HG03103 (cell line): ENCODE results near the gene HABP4.

Source experiments
- ATAC-seq: cut with Tn5 transposase; IDR thresholded peaks from one replicate; pipeline ENCODE4 v1.9.1; 2021; ENCODE audit warnings: low read depth; ENCODE audit not compliant: unreplicated experiment

Gene HABP4

DNA sequence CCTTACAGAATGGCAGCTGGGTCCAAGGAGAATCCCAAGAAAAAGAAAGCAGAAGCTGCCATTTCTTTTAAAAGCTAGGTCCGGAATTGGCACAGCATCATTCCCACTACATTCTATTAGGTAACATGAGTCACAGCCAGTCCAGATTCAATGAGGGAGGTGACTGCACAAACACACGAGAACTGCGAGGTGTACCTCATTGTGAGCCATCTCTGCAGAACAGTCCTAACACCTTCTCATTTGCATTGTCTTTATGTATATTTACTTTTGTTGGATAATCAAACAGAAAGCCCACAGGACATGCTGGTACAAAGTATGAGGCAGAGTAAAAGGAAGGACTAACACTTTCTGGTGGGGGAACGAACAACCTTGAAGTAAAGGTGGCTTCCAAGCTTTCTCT, 14.6 kb upstream of the HABP4 start:
- no peak for ATAC-seq

DNA sequence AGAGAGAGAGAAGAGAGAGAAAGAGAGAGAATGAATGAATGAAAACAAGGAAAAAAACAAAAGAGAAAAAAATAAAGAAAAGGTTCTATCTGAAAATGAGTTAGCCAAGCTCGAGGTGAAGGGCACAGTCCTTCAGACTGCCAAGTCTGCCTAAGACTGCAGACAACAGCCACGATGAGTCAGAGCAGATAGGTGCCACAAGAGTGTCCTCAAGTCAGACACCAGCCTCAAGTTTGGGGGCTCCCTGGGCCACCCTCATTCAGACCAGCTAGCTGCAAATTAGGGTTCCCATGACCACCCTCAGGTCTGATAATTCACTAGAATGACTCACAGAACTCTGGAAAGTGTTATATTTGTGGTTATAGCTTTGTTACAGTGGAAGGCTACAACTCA, 13.9 kb upstream of the HABP4 start:
- no peak for ATAC-seq

DNA sequence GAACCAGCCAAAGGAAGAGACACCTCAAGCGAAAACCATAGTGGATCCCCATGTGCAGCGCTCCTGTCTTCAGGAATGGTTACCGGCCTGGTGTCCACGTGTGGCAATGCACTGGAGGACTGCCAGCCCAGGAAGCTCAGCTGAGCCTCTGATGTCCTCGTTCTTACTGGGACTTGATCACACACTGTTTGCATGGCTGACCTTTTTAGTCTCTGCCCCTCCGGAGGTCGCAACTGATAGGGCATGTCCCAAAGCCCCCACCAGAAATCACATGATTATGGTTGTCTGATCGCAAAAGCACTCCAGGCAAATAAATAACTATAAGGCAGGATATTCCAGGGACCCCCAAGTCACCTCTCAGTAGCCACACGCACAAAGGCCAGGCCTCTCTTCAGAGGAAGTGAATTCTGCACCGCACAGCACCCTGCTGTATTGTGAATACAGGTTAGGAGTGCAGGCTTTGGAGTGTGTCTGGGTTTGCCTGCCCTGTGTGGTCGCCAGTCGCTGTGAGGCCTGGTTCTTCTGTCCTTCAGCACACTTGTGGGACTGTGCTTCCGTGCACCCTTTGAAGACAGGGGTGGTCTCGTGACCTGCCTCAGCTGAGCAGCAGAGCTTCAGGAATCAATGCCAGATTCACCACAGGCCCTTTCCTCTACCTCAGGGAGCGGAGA, 13.4 kb upstream of the HABP4 start:
- ATAC-seq: no peak

DNA sequence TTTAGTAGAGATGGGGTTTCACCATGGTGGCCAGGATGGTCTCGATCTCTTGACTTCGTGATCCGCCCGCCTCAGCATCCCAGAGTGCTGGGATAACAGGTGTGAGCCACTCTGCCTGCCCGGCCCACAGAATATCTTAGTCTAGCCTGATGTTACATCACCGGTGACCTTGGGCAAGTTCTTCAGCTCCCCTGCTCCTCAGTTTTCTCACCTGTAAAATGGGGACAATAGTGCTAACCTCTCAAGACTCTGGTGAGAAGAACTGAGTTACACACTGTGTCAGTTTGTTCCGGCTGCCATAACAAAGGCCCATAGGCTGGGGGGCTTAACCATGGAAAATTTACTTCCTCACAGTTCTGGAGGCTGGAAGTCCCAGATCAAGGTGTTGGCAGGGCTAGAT, 12.5 kb upstream of the HABP4 start:
- no peak for ATAC-seq

DNA sequence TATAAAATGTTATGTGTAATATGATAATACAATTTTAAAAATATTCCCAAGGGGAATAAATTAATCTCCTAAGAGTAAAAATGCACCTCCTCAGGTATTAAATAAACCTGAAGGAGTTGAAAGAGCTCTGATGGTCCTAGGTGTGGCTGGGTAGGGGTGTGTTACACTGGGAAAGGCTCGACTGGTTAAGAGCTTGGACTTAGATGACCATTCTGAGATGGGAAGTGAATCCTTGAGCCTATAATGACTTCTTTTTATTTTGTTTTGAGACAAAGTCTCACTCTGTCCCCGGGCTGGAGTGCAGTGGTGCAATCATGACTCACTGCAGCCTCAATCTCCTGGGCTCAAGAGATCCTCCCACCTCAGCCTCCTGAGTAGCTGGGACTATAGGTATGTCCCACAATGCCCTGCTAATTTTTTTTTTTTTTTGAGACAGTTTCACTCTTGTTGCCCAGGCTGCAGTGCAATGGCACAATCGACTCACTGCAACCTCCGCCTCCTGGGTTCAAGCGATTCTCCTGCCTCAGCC, 9.2 kb upstream of the HABP4 start:
- ATAC-seq: no peak

DNA sequence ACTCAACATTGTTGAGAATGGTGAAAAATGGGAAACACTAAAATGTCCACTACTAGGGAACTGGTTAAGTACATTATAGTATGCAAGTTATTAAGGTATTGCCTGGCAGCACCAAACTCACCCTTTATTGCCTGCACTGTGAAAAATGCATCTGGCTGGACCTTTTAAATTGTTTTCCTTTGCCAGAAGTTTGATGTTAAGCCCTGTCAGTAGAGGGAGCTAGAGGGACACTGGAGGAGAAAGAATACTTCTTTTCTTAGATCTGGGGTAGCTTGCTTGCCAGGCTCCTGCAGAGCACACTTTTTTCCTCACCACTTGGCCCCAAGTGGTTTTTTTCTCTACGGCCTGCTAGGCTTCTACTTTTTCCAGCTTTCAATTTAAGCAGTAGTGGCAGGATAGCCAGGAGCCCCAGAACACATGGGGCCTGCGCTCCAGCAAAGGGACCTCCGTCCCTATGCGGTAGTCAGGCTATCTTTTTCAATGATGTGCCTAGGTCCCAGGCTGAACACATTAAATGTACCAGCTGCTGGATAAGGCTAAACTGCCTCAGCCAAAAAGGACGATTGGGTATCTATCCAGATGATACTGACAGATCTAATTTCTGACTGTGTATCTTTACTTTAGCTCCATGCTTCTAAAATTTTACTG, 8.0 kb upstream of the HABP4 start:
- ATAC-seq: no peak

DNA sequence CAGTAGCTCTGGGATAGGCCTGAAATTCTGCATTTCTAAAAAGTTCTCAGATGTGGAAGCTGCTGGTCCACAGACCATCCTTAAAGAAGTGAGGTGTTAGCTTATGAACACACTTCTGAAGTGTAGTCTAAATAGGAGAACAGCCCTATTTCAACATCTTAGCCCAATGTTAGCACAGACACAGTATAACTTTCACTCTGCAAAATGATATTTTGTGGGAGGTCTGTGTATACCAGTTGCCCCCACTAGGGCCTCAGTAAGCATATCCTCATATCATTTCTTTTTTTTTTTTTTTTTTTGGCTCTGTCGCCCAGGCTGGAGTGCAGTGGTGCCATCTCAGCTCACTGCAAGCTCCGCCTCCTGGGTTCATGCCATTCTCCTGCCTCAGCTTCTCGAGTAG, 7.5 kb upstream of the HABP4 start:
- ATAC-seq: no peak

DNA sequence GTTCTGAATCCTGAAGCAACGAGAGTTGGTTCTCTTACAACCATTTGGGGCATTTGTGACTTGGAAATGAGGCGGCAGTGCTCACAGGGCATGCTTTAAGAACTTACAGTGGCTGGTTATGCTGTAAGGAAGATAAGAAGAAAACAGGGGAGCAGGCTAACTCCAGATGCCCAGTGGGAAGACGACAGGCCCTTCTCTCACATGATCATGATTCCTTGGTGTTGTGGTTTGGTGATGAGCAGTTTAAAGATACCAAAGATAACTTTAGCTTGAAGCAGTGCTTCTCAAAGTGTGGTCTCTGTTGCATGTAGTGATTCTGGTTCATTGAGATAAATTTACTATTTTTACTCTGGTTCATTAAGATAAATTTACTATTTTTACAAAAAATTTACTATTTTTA, 2.6 kb upstream of the HABP4 start:
- ATAC-seq: no peak

DNA sequence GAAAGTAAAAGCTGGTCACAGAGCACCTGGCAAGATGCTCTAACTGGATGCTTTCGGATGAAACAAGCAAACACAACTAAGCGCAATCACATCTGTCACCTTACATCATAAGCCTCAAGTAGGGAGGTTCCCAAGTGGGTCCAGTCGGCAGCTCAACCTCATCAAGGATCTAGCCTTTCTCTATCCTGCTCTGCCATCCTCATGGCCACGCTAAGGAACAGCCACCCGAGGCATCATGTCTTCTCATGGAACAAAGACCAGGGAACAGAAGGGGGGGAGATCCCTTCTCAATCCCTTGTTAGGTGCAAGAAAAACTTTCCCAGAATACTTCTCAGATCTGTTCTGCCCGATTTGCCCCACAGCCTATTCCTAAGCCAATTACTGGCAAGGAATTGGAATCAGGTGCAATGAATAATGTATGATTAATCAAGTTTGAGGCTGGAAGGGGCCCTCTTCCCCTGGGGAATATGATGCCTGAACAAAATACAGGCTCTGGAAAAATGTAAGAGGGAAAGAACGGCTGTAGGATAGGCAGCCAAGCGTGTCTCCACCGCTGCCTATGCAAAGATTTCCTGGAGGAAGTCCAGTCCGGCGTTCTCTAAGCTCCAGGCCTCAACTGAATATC, 1.3 kb upstream of the HABP4 start:
- ATAC-seq: no peak

DNA sequence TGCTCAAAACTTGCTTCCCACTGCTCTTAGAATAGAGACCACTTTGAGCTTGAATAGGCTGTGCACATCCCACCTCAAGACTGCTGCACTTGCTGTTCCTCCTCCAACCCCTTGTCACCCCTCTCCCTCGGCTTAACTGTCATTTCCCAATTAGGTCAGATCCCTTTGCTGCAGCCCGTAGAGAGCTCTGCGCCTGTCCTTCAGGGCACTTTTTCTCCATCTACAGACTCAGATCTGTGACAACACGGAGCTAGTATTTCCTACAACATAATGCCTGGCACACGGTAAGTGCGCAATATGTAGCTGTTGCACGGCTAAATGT, 485 bp upstream of the HABP4 start:
- ATAC-seq: peak; percentile 9

DNA sequence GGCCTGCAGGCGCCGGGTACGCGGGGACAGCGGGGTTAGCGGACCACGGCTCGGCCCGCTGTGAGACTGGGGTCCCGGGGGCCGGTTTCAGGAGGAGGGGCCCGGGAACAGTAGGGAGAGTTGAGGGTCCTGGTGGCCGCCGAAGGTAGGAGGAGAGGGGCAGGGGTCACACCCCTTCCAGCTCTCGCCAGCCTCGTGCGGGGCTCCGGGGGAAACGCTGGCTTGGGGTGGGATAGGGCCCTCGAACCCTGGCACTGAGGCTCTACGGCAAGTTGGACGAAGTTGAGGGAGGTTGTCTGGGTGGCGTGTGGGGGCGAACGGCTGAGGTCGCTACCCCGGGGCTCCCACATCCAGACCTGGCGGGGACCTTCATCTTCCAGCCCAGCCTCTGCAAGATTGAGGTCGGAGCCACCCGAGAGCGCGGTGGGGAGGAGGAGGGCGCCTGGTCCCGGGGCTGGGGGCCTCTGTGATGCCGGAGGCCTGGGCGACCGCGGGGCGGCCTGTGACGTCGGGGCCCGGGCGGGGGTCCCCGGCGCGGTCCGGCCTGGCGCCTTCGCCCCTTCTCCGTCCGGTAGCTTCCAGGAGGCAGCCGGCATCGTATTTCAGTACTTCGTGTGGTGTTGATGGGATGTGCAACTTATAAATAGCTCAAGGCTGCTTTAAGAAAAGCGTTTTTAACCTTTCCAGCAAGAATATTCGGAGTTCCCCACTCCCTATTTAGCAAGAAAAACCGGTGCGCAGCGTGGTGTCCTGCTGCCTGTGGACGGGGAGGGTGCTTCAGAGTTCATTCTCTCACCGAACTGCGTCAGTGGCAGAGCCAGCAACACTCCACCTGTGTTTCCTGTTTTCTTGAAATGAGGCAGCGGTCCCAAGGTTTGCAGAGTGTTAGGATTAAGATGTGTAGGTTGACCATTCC, 902 bp downstream of the HABP4 start:
- no peak for ATAC-seq

DNA sequence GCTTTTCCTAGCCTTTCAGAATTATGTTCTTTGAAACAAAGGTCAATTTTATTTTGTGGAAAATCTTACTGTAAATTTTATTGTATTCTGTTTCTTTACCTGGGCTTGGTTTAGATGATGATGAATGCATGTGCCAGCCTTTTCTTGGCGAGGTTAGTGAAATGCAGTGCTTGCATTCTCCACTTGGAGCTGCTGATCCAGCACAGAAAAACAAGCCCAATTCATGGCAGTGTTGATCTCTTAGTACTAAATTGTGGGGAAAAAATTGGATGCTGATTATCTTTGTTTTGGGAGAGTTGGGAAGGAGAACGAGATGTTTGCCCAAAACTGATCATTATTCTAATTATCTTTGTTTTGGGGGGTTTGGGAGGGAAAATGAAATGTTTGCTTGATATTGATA, 3.7 kb downstream of the HABP4 start:
- no peak for ATAC-seq

DNA sequence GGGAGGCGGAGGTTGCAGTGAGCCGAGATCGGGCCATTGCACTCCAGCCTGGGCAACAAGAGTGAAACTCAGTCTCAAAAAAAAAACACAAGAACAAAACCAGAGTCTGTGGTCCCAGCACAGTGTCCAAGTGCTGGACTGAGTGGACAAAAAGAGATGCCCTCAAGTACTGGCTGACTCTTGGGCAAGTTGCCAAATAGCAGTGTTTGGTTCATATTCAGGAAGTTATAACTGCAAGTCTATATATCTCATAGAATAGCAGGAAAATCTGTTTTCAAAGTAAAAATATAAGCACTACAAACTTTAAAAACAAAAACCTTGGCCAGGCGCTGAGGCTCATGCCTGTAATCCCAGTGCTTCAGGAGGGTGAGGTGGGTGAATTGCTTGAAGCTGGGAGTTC, 7.3 kb downstream of the HABP4 start:
- no peak for ATAC-seq

DNA sequence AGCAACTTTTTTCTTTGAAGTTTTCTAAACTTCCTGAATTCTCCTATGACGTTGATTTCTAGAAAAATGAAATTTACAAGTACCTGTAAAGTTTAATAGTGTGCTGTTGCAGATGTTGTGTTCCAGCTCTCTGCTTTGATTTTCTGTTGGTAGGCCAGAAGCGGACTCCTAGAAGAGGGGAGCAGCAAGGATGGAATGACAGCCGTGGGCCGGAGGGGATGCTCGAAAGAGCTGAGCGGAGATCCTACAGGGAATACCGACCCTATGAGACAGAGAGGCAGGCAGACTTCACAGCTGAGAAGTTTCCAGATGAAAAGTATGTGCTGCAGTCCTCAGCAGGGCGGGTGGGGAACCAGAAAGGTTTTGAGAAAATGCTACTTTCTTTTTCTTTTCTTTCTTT, 8.3 kb downstream of the HABP4 start:
- ATAC-seq: no peak

DNA sequence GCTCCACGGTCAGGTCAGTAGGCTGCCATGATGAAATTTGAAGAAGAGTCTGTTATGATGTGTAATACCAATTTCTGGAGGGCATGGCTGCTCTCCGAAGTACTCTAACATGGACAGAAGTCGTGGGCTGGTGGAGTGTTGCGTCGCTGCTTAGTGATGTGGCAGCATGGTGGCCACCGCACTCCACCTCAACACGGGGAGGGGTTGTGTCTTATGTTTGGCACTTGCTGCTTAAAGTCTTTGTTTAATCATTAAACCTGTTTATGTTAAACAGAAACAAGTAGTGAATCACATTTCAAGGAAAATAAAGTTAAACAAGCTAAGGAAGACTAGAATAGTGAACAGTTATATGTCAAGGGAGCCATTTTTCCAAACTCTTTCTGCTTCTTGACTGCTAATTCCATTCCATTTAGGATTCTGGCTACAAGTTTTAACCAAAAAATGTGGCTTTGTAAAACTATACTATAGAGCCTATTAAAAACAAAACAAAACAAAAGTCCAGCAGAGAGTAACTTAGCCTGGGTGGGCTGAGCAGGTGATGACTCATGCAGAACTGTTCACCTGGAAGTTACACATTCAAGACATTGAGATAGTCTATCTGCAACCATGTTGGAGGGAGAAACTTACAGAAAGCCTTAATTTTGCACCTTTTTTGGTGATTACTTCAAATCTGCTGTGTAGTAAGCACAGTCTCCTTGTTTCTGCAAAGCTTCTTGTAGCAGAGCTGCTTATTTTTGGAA, 9.5 kb downstream of the HABP4 start:
- no peak for ATAC-seq

DNA sequence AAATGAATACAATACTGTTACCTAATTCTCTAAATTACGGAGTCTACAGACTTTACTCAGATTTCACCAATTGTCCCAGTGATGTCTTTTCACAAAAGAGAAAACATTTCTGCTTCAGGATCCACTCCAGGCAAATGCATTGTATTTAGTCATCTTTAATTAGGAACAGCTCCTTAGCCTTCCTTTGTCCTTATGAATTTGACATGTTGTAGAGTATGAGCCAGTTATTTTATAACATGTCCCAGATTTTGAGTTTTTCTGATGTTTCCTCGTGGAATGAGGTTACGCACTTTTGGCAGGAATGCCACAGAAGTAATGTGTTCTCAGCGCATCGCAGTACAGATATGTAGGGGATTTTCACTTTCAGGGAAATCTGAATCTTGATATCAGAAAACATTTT, 10.5 kb downstream of the HABP4 start:
- no peak for ATAC-seq

DNA sequence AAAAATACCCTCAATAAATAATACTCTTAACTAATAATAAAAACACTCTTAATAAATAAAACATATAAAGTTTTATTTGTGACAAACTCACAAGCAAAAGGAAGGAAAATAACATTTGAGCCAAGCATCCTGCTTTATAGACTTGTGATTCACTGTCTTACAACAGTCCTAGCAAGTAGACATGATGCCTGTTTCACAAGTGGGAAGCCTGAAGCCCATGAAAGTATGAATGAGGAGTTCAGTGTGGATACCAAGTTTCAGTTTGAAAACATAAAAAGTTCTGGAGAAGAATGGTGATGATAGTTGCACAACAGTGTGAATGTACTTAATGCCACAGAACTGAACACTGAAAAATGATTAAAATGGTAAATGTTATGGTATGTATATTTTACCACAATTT, 10.9 kb downstream of the HABP4 start:
- no peak for ATAC-seq

DNA sequence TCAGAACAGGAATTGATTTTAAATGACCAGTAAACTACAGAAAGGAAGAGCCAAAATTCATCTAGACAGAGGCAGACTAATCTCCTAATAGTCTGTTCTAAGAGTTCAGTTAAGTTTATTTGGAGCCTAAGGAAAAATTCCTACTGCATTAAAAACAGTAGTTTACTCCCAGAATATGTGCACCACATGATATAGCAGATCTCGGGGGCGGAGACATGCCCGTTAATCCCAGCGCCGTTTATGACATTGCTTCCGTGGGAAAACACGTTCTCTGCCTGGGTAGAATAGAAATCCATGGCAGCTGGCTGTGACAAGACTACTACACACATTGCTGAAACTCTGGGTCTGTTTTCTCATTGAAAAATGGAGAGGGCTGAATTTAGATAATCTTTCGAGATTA, 11.4 kb downstream of the HABP4 start:
- ATAC-seq: no peak

DNA sequence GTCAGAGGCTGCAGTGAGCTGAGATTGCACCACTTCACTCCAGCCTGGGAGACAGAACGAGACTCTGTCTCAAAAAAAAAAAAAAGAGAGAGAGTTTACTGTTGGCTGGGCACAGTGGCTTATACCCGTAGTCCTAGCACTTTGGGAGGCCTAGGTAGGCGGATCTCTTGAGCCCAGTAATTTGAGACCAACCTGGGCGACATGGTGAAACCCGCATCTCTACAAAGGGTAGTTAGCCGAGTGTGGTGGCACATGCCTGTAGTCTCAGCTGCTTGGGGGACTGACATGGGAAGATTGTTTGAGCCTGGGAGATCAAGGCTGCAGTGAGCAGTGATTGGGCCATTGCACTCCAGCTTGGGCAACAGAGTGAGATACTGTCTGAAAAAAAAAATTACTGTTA, 12.6 kb downstream of the HABP4 start:
- ATAC-seq: no peak

DNA sequence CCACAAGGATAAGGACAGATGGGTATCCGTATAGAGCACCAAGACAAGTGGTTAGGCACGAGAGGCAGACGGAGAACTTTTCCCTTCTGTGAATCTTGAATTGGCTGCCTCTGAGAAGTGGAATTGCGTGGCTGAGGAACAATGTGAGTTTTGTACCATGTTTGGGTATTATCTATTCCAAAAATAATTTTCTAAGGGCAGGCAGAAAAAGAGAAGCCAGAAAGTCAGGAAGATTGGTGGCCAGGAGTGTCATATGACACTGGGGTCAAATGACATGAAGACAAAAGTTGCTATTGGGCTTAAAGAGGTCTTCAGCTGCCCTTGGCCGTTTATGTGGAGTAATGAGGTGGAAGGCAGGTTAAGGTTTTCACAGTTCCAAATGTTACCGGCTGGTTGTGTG, 14.5 kb downstream of the HABP4 start:
- no peak for ATAC-seq

DNA sequence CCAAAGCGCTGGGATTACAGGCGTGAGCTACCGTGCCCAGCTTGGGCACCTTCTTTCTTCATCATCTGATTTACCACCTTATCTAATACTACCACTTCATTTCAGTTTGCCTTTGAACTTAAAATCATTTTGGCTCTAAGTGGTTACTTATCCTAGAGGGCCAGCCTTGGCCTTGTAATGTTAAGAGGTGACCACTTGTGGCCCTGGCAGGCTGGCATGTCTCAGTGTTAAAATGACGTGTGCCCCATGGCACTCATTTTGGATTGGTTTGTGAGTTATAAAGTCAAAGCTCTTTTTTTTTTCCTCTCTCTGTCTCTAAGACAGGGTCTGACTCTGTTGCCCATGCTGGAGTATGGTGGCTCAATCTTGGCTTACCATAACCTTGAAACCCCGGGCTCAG, 17.8 kb downstream of the HABP4 start:
- no peak for ATAC-seq
